Fibroblast of skin of right quadriceps (primary cell): ENCODE data around the gene CSGALNACT2.
"Not testable (repeated sequence)": the region's sequence is repeated elsewhere in the genome, so short reads cannot be mapped to it uniquely, and the experiment has no call there.

Source experiments
- DNase-seq: peaks from one replicate; pipeline ENCODE4 v3.0.0-alpha.2; 2013

Gene CSGALNACT2

DNA sequence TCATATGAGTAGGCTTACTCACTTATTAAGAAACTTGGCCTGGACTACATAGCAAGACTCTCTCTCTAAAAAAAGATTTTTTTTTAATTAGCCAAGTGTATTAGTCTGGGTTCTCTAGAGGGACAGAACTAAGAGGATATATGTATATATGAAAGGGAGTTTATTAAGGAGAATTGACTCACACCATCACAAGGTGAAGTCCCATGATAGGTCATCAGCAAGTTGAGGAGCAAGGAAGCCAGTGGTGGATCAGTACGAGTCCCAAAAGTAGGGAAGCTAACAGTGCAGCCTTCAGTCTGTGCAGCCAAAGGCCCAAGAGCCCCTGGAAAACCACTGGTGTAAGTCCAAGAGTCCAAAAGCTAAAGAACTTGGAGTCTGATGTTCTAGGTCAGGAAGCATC, 7.7 kb downstream of the CSGALNACT2 start:
- not testable (repeated sequence) for DNase-seq

DNA sequence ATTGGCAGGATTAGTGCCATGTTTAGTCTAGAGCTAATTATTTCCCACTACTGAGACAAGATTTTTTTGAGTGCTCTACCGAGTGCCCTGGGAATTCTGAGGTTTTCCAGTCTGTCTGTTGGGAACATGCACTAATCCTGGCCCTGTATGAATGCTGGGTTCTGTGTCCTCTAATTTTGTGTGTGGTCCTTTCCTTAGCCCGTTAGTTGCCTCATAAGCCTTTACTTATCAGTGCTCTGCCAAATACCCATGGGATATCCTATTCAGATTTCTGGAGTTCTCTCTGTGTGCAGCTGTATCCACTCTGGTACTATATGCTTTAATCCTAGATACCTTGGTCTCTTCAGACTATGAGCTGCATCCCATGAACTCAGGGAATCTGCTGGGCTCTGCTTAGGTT, 13.1 kb downstream of the CSGALNACT2 start:
- DNase-seq, result no peak

DNA sequence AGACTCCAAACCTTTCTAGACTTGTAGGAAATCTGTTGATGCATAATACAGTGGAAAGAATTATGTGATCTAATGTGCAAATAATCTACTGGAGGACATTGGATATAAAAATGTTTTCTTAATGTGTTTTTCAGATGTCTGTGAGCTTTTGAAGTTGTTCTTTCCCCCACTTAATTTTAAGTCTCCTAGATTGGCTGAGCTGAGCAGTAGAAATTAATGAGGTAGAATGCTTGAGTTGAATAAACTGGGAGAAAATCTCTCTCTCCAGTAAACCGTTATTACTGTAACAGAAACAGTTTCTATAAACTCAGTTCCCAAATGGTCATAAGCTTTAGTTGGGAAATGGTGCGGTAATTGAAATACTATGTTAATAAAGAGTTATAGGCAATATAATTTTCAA, 15.7 kb downstream of the CSGALNACT2 start:
- DNase-seq, result no peak

DNA sequence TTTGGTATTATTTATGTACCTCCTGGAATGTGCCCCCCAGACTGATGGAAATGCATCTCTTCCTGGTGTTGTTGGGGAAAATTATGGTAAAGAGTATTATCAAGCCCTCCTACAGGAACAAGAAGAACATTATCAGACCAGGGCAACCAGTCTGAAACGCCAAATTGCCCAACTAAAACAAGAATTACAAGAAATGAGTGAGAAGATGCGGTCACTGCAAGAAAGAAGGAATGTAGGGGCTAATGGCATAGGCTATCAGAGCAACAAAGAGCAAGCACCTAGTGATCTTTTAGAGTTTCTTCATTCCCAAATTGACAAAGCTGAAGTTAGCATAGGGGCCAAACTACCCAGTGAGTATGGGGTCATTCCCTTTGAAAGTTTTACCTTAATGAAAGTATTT, 17.0 kb downstream of the CSGALNACT2 start:
- no peak for DNase-seq

DNA sequence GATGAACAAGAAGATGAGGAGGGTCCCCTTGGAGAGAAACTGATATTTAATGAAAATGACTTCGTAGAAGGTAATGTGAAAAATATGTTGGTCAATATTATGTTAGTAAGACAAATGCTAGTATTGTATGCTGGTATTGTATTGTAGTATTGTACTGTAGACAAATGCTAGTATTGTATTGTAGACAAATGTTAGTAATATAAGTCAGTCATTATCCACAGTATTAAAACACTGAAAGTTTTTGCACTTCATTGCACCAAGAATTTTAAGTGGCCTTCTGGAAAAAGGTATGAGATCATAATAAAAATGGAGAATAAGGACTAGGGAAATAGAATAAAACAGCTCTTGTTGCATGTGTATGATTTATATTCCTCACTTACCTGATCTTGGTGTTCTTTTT, 17.5 kb downstream of the CSGALNACT2 start:
- no peak for DNase-seq

DNA sequence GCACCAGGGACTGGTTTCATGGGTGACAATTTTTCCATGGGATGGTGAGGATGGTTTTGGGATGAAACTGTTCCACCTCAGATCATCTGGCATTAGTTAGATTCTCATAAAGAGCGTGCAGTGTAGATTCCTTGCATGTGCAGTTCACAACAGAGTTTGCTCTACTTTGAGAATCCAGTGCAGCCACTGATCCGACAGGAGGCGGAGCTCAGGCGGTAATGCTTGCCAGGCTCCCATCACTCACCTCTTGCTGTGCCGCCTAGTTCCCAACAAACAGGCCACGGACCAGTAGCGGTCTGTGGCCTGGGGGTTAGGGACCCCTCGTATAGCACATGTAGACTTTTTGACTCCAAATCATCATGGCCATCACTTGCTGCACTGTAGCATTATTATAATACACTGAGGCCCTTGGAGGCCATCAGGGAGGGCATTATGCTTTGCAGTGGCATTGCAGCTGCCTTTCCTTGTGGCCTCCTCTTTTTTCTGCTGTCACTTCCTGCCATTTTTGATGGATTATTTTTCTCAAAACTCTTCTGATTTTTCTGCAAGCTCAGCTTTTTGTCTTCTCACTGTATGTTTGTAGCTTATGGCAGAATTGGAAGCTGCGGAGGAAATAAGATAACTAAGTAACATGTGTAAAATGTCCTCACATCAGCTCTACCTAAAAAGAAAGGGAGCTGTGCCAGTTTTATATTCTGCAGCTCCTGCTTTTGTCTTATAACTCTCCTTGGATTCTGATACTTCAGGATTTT, 18.5 kb downstream of the CSGALNACT2 start:
- DNase-seq, result peak; percentile 6

DNA sequence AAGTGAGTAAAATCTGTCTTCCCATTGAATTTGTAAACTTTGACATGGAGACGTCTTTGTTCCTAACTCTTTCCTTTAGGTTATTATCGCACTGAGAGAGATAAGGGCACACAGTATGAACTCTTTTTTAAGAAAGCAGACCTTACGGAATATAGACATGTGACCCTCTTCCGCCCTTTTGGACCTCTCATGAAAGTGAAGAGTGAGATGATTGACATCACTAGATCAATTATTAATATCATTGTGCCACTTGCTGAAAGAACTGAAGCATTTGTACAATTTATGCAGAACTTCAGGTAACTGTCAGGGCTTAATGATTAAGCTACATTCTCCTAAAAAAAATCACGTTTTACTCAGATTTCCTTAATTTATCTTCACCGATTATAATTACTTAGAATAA, 20.4 kb downstream of the CSGALNACT2 start:
- DNase-seq, result no peak

DNA sequence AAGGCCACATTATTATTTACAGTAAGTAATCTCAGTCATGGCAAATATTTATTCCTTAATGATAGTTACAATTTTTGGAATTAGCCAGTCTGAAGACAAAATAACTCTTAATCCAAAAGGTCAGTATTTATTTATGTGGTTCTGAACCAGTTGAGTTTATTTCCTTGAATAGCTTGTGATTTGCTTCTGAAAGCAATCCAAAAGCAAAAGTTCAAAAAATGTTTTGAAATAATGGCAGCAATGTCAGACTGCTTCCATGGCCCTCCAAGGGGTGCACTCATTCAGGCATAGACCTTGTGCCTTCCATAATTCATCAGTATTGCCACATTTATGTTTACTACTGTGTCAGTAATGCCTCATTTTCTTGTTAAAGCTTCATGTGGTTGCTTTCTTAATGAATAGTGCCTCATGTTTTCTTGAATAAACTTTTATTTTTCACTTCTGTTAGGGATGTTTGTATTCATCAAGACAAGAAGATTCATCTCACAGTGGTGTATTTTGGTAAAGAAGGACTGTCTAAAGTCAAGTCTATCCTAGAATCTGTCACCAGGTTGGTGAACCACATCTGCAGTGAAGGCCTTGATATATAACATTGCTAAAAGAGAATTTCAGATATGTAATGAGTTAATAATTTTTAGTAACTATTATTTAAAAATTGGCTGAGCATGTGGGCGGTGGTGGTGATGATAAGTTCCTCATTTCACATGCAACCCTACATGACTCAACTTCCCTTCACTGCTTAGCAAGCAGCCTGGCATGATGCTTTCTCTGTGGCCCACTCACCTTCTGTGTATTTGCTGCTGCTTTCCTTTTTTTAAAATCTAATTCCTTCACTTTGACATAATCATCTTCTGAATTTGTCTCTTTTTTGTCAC, 22.0 kb downstream of the CSGALNACT2 start:
- DNase-seq, result peak; percentile 72

DNA sequence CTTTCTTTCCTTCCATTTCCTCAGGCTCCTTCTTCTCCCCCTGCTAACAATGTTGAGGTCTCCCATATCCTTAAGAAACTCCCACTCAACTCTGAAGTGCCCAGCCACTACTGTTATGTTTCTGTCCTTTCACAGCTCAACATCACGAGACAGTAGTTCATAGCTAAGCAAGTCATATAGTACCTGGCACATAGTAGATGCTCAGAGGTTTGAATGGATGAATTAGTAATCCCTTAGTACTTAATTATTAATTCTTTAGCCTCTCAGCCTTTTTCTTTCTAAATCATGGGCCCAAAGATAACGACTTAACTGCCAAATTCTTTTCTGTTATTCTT, 22.6 kb downstream of the CSGALNACT2 start:
- DNase-seq, result no peak

DNA sequence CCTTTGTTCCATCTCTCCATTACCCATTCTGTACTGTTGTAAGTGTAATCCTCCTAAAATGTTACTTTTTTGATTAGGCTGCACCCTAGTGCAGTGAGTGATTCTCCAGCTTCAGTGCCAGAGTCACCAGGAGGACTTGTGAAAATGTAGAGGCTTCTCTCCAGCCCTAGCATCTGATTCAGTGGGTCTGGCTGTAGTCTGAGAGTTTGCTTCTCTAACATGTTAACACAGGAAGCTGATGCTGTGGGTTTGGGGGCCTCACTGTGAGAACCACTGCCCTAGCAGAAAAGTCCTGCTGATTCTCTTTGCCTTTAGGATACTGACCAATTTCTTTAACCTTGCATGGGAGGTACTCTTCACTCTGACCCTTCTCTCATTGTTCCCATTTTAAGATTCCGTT, 24.4 kb downstream of the CSGALNACT2 start:
- no peak for DNase-seq

DNA sequence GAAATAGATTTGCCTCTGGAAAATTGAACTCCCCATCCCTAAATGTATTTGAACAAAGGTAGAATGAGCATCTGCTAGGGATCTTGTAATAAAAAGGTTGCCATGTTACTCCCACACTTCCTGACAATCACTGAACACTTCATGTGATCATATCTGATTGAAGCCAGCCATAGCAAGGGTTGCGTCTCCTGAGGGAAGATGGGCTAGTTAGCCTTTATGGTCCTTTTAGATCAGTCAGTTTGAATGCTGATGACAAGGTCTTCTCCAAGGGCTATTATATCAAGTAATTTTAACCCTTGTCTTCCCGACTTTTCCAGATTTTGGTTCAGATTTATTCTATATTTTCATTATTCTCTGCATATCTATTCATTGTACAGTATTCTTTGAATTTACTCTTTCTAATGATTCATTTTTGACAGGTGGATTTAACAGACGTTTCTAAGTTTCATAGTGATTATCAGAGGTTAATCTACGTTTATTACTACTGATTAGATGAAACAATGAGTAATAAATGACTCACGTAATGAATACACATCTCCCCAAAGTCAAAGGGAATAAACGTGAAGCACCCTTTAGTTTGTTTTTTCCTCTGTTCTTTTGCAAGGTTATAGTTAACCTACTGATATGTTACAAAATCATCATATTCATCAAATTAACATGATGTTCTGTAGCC, 28.1 kb downstream of the CSGALNACT2 start:
- DNase-seq, result no peak

DNA sequence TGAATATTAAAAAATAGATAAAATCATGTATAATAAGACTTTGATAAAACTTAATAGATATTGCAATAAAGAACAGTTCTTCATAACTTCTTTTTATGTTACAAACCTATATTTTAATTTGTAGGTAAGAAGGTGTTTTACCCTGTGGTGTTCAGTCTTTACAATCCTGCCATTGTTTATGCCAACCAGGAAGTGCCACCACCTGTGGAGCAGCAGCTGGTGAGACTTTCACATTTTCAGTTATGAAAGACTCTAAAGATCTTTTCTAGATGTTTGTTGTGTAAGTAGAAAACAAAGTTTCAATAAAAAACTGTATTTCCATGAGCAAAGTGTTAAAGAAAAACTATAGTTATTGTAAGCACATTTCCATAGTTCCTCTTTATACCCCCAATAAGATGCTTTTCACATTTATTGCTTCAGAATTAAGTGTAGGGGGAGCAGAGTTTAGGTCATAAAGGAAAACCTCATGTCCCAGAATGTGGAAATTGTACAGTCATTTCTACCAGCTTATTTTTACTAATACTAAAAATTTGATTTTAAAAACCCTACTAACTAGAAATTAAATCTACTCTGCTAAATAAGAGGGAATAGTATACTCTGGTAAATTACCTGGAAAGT, 28.7 kb downstream of the CSGALNACT2 start:
- no peak for DNase-seq

DNA sequence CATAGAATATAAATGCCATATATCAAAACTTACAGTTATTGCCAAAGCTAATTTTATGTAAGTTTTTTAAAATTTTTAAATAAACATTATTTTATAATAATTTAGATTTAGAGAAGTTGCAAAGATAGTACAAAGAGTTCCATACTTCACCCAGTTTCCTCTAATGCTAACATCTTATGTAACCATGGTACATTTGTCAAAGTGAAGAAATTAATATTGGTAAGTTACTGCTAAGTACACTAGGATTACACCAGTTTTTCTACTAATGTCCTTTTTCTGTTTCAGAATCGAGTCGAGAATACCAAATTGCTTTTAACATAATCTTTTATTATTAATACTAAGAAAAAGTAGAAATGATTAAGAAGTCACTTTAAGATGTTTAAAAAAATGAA, 29.2 kb downstream of the CSGALNACT2 start:
- DNase-seq, result no peak

DNA sequence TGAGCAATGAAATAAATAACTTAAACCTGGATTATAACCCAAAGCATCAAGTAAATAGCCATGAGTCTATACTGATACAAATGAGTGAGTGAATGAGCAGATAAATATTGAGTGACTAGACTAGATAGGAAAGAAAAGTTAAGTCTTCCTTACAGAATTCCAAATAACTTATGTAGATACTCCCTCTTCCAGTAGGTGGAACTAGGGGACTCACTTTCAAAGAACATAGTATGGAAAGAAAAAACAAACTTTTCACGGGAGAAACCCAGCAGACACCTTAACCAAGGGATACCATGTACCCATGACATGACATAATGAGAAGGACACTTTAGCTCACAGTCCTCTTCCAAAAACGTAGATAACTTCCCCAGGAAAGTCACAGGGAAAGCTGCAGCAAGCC, 32.2 kb downstream of the CSGALNACT2 start:
- no peak for DNase-seq

DNA sequence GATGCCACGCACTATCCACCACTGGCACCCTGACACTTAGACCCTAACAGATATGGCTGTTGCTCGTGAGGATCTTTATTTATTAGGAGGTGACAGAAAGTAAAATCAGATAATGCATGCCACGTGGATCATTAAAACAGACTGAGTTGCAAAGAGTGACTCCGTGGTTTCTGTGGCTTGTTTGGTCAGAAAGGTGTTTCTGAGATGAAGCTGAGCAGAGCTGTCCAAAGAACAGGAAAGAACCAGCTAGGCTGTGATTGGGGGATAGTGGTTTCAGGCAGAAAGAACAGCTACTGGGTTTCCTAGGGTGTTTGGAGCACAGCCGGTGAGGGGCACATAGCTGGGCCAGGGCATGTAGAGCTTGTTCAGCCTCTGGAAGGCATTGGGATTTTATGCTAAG, 34.4 kb downstream of the CSGALNACT2 start:
- no peak for DNase-seq

DNA sequence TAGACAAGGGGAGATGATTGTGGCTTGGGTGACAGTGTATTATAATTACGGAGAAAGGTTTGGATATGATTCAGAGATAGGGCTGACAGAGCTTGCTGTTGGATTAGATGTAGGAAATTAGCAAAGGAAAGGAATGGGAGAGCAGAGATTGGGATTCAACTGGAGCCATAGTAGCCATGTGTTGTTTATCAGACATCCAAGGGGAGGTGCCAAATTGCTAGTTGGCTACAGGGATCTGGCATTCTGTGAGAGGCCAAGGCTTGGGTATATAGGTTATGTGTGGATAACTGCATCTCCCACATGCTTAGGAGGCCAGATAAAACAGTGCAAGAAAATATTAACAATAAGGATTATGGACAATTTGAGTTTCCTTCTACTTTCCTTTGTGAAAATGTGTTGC, 34.9 kb downstream of the CSGALNACT2 start:
- no peak for DNase-seq

DNA sequence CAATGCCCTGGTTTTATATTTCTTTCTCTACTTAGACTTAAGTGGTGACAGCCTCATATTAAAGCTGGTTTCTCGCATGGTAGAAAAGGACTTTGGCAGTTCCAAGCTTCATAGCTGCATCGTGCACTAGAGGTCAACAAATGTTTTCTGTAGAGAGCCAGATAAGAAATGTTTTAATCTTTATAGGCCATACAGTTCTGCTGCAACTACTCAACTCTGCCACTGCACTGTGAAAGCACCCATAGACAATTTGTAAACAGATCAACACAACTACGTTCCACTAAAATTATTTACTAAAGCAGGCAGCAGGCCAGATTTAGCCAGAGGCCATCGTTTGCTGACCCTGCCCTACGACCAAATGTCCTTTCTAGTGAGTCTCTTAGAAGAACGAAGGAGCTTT, 36.7 kb downstream of the CSGALNACT2 start:
- DNase-seq, result no peak

DNA sequence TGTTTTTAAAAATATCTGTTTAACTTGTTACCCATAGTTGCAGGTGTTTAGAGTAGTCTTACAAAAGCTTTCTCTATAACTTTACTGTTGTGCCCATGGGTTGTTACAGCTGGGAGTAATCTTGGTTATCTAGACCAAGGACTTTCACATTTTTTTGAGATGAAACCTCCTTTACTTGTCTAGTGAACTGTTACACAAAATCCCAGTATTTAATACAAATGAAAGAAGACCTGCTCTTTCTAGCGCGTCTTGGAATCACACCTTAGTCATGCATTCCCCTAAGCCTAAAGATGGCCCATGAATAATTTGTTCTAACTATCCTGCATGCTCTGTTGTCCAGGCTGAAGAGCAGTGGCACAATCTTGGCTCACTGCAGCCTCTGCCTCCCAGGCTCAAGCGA, 38.0 kb downstream of the CSGALNACT2 start:
- DNase-seq, result no peak

DNA sequence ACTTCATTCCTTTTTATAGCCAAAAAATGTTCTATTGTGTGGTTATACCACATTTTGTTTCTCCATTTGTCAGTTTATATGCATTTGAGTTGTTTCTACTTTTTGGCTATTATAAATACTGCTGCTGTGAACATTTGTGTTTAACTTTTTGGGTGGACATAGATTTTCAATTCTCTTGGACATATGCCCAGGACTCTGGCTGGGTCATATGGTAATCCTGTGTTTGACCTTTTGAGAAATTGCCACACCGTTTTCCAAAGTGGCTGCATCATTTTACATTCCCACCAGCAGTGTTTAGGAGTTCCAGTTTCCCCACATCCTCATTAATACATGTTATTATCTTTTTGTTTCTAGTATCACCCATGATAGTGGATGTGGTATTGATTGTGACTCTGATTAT, 39.4 kb downstream of the CSGALNACT2 start:
- no peak for DNase-seq

DNA sequence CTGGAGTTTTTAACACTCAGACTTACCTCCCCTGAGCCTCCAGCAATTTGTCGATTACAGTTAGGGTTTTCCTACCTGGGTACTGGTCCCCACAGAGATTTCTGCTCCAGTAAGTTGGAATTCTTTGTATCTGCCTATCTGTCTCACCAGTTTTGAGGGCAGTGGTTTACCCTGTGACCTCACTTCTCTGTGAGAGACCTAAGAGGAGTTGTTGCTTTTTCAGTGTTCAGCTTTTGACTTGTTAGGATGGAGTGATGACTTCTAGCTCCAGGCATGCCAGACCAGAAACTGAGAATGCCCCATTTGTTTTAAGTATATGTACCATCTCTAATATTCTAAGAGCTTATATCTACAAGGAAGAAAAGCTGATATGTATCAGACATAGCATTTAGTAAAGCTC, 42.9 kb downstream of the CSGALNACT2 start:
- DNase-seq, result no peak

DNA sequence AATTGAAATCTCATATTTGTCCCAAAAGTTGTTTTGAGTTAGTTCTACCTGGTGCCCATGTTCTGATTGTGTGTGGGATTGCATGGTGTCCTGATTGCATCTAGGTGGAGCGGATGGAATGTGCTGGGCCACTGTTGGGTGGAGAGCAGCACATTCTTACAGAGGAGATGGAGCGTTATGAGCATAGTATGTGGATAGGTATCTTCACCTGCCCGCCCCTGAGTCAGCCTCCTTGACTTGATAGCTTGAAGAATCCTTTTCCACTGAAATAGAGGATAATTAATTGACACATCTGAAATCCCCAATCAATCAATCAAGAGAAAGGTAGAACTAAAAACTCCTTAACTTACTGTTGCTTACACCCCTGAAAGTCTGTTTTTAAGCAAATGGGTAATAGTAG, 45.5 kb downstream of the CSGALNACT2 start:
- DNase-seq, result not testable (repeated sequence)

DNA sequence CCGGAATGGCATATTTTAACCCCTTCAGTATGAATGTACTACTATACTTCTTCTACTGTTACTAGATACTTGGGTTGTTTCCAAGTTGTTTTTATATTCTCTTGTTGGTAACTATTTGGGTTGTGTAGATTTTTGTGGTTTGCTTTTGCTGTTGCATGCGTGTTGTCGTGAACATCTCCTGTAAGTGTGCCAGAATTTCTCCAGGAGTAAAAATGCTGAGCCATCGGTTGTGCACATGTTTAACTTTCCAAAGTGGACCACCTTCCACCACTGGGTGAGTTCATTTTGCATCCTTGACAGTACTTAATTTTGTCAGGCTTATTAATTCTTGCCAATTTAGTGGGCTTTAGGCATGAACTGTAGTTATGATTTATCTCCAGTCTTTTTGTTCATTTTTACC, 47.9 kb downstream of the CSGALNACT2 start:
- DNase-seq, result peak; percentile 73

DNA sequence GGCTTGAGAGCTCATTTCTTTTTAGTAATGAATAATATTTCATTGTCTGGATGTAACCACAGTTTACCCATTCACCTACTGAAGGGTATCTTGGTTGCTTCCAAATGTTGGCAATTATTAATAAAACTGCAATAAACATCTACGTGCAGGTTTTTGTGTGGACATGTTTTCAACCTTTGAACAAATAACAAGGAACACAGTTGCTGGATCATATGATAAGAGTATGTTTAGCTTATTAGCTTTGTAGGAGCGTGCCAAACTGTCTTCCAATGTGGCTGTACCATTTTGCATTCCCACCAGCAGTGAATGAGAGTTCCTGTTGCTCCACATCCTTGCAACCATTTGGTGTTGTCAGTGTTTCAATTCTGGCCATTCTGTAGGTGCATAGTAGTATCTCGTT, 49.0 kb downstream of the CSGALNACT2 start:
- no peak for DNase-seq

DNA sequence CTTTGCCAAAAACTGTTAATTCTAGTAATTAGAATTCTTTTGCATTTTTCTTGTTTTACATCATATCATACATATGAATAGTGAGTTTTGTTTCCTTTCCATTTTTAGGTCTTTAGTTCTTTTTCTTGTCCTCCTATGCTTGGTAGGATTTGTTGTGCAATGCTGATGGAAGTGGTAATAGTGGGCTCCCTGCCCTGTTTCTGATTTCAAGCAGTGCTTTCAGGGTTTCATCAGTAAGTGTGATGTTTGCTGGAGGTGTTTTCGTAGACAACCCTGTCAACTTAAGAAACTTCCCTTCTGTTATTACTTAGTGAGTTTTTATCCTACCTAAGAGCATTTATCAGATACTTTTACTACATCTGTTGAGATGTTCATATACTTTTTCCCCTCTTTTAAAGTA, 50.5 kb downstream of the CSGALNACT2 start:
- peak; percentile 36 for DNase-seq
